Sigmoid colon (tissue), 7 donors: ENCODE measurements around the gene COL4A1. TPM values are rescaled to one million over a fixed set of nuclear protein-coding genes. Genes with fewer than 3 reads are reported as not detected.

ENCODE experiments used
- DNase-seq: peaks from one replicate; pipeline ENCODE4 v3.0.0-alpha.2; 2019
- H3K27ac ChIP-seq, 4 donors: fragments of 200-600 bp; sonication (generic); one replicate each; pipeline ENCODE4 v1.5.1; 2016 to 2019; ENCODE audit warnings: mild to moderate bottlenecking in 1 of 4
- H3K27me3 ChIP-seq, 3 donors: fragments of 200-600 bp; sonication (generic); one replicate each; pipeline ENCODE4 v1.5.1; 2019; ENCODE audit warnings: mild to moderate bottlenecking in 1 of 3
- H3K36me3 ChIP-seq, 4 donors: fragments of 200-600 bp; sonication (generic); one replicate each; pipeline ENCODE4 v1.5.1; 2016 to 2019
- H3K4me1 ChIP-seq, 4 donors: fragments of 200-600 bp; sonication (generic); one replicate each; pipeline ENCODE4 v1.5.1; 2017 to 2019
- H3K4me3 ChIP-seq, 4 donors: fragments of 200-600 bp; sonication (generic); one replicate each; pipeline ENCODE4 v1.5.1; 2017 to 2019; ENCODE audit warnings: mild to moderate bottlenecking in 2 of 4, moderate library complexity in 1 of 4
- H3K9me3 ChIP-seq, 4 donors: fragments of 200-600 bp in 3 of 4; sonication (generic) in 3 of 4; one replicate each; pipeline versions ENCODE4 v1.5.1 to v1.6.1; 2013 to 2019
- CTCF ChIP-seq, 4 experiments: fragments of 450-650 bp in 3 of 4; fragments of 200-600 bp in 1 of 4; IDR thresholded peaks; one replicate each; pipeline ENCODE4 v1.5.1; 2016 to 2019; ENCODE audit warnings: antibody characterized with exemption in 4 of 4, mild to moderate bottlenecking in 3 of 4, moderate library complexity in 2 of 4
- EP300 ChIP-seq, 4 donors: sonication (generic); formaldehyde crosslinking; IDR thresholded peaks; one replicate each; pipeline ENCODE4 v1.6.1; 2017; ENCODE audit warnings: antibody characterized with exemption in 4 of 4
- POLR2A ChIP-seq, 2 donors: fragments of 450-650 bp; IDR thresholded peaks; one replicate each; pipeline ENCODE4 v1.6.1; 2016; ENCODE audit warnings: antibody characterized with exemption in 2 of 2, mild to moderate bottlenecking in 2 of 2, moderate library complexity in 2 of 2
- POLR2AphosphoS5 ChIP-seq, 4 donors: sonication (generic); formaldehyde crosslinking; IDR thresholded peaks; one replicate each; pipeline ENCODE4 v1.6.1; 2017; ENCODE audit warnings: antibody characterized with exemption in 4 of 4
- WGBS, 2 donors: extraction: QIAGEN DNeasy Blood & Tissue Kit; methylation state at CpG; one replicate each; pipeline ENCODE4 v1.1.7; 2013; 5-methylcytosine and 5-hydroxymethylcytosine counted together
- intact Hi-C: fragments of 100-400 bp; cut with DNase I; formaldehyde crosslinking; loops from one replicate; pipeline ENCODE4 v1.15.1; 2023
- polyA plus RNA-seq, 3 donors: library from polyadenylated mRNA; stranded (reverse); fragments of 200-250 nt; gene quantifications; one replicate each; pipeline ENCODE4 v1.2.3, GENCODE V29; 2013
- total RNA-seq, 4 donors: library from RNA; depleted of rRNA; stranded (reverse); fragments of >200 nt; gene quantifications; one replicate each; pipeline ENCODE4 v1.1.0, GENCODE V29; 2016
- donor health status: healthy with polysubstance abuse.
- donor health status: Bipolar disorder and iron deficiency.
- donor health status: healthy.

Gene COL4A1
- total and polyA plus RNA-seq, 7 donors = 9.2 to 598 (median 235) TPM

- Histone ChIP-seq H3K27ac (peak overlapping the region; percentile 98 to 100 (median 99)), H3K9me3 (no peaks in the 10 kb centered on the region), H3K4me1 (peaks cover 0 to 63% (median 62%) of the 10 kb centered on the region in 4 donors), H3K36me3 (peaks cover 0 to 3% (median 0%) of the 10 kb centered on the region in 4 donors), H3K4me3 (peak overlapping the region; percentile 83 to 99 (median 95)), H3K27me3 (no peaks in the 10 kb centered on the region)
- WGBS, 2 donors = 8 to 14% methylated on average over 53 of the region's 53 CpGs
- intact Hi-C loops = loop anchor here (5.0 kb wide), 2 partner anchors 69 to 91 kb away; no protein-coding TSS in a partner anchor
- peak; percentile 80 for DNase-seq
- TF ChIP-seq EP300 (IDR thresholded peaks at IDR 0.05) (no peak), POLR2A (IDR thresholded peaks at IDR 0.05) (no peak), POLR2AphosphoS5 (IDR thresholded peaks at IDR 0.05) (peak in 3 of 4 donors; percentile 1 to 60 (median 4))
Measured at GRCh38 chr13:110306340-110306959, 507 bp downstream of the COL4A1 start.

DNA sequence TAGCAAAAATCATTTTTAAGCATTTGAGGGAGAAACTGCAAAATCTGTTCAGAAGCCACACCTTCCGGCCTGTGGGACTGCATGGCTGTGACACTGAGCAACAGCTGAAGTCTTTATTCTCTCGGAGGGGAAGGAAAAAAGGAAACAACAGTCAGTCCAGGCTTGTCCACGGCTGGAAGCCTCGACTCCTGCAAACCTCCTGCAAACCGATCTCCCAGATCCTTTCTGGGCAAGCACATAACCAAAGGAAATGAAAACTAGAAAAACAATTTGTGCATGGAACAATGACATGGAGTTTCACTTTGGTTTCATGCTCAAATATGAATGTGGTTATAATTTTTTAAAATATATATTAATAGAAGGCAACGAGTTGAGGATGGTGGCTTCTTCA lies 1.0 kb downstream of the COL4A1 start:
- intact Hi-C loops = loop anchor here (1.0 to 5.0 kb wide), 3 partner anchors 69 to 106 kb away; no protein-coding TSS in a partner anchor
- no peaks in the 10 kb centered on the region for H3K27me3 ChIP-seq
- H3K9me3 ChIP-seq = no peaks in the 10 kb centered on the region
- peak overlapping the region; percentile 83 to 99 (median 95) for H3K4me3 ChIP-seq
- no peak for TF ChIP-seq CTCF (IDR thresholded peaks at IDR 0.05)
- TF ChIP-seq EP300 (IDR thresholded peaks at IDR 0.05) = no peak
- no peak for TF ChIP-seq POLR2A (IDR thresholded peaks at IDR 0.05)
- peak; percentile 36 to 60 (median 50) for TF ChIP-seq POLR2AphosphoS5 (IDR thresholded peaks at IDR 0.05)
- H3K4me1 ChIP-seq = peaks cover 0 to 63% (median 62%) of the 10 kb centered on the region in 4 donors
- DNase-seq = peak; percentile 68
- no peaks in the 10 kb centered on the region for H3K36me3 ChIP-seq
- 20 to 41% methylated on average over 6 of the region's 6 CpGs for WGBS, 2 donors
- peak overlapping the region; percentile 98 to 100 (median 99) for H3K27ac ChIP-seq

GRCh38 chr13:110305544-110305943 lies 1.4 kb downstream of the COL4A1 start:
- Histone ChIP-seq H3K4me3 (peak overlapping the region; percentile 83 to 99 (median 95)), H3K27ac (peak overlapping the region; percentile 98 to 100 (median 99)), H3K4me1 (peaks cover 0 to 63% (median 62%) of the 10 kb centered on the region in 4 donors), H3K36me3 (no peaks in the 10 kb centered on the region), H3K9me3 (no peaks in the 10 kb centered on the region), H3K27me3 (no peaks in the 10 kb centered on the region)
- WGBS, 2 donors = 50 to 65% methylated on average over 2 of the region's 2 CpGs
- intact Hi-C loops = loop anchor here (1.0 to 5.0 kb wide), 3 partner anchors 68 to 107 kb away; no protein-coding TSS in a partner anchor
- TF ChIP-seq POLR2AphosphoS5 (IDR thresholded peaks at IDR 0.05) (no peak), POLR2A (IDR thresholded peaks at IDR 0.05) (no peak), CTCF (IDR thresholded peaks at IDR 0.05) (no peak), EP300 (IDR thresholded peaks at IDR 0.05) (no peak)
- no peak for DNase-seq

DNA sequence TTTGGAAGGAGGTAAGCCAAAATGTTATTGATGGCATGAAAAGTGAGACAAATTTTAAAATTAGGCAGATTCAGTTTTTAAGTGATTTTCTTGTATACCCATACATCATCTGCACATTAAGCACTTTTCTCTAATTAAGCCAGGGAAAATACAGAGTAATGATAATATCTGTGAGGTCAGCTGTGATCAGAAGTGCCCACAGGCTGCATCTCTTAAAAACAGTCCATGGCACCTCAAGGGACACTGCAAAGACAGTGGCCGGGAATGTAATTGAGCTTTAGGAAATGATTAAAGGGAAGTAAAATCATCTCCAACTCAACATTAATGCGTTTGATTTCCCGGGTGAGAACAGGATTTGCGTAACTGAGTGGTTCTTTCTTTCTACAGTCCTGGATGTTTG lies 2.0 kb downstream of the COL4A1 start:
- Histone ChIP-seq H3K36me3 (no peaks in the 10 kb centered on the region), H3K4me1 (peaks cover 0 to 63% (median 62%) of the 10 kb centered on the region in 4 donors), H3K27me3 (no peaks in the 10 kb centered on the region), H3K9me3 (no peaks in the 10 kb centered on the region), H3K4me3 (peak overlapping the region; percentile 83 to 99 (median 95)), H3K27ac (peak overlapping the region; percentile 98 to 100 (median 99))
- 60 to 68% methylated on average over 4 of the region's 4 CpGs for WGBS, 2 donors
- TF ChIP-seq EP300 (IDR thresholded peaks at IDR 0.05) = no peak
- TF ChIP-seq POLR2A (IDR thresholded peaks at IDR 0.05) = no peak
- TF ChIP-seq CTCF (IDR thresholded peaks at IDR 0.05) = no peak
- no peak for DNase-seq
- intact Hi-C loops = loop anchor here (1.0 to 5.0 kb wide), 3 partner anchors 68 to 107 kb away; no protein-coding TSS in a partner anchor

DNA sequence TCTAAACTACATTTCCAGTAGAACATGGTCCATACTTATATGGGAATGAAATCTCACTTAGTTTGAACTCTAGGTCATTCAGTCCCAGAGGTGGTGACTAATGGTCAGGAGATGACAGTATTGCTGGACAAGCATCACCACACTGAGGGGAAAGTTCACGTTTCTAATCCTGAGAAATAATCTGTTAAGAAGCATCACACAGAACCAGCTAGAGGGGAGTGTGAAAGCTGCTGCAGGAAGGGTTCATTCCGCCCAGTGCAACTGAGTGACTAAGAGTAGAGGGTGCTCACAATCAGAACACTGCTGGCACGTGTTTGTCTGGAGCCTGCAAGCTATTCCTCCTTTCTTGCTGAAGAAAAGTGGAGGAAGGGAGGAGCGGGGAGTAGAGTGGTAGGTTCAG lies 2.7 kb downstream of the COL4A1 start:
- peaks cover 0 to 63% (median 62%) of the 10 kb centered on the region in 4 donors for H3K4me1 ChIP-seq
- H3K9me3 ChIP-seq = no peaks in the 10 kb centered on the region
- H3K27ac ChIP-seq = peak overlapping the region; percentile 98 to 100 (median 99)
- peak overlapping the region in 3 of 4 donors; percentile 83 to 99 (median 98) for H3K4me3 ChIP-seq
- H3K36me3 ChIP-seq = no peaks in the 10 kb centered on the region
- TF ChIP-seq EP300 (IDR thresholded peaks at IDR 0.05) (peak in 1 of 4 donors; percentile 37), POLR2AphosphoS5 (IDR thresholded peaks at IDR 0.05) (peak; percentile 52 to 82 (median 67)), POLR2A (IDR thresholded peaks at IDR 0.05) (peak in 1 of 2 donors; percentile 17), CTCF (IDR thresholded peaks at IDR 0.05) (no peak)
- intact Hi-C loops = no loop called here
- no peaks in the 10 kb centered on the region for H3K27me3 ChIP-seq
- DNase-seq = peak; percentile 84
- 40 to 58% methylated on average over 4 of the region's 4 CpGs for WGBS, 2 donors
